Neural progenitor cell (in vitro differentiated cells): ENCODE results near the gene ADGRD2. TPM values are rescaled to one million over a fixed set of nuclear protein-coding genes. Genes with fewer than 3 reads are reported as not detected.

ENCODE experiments used
- DNase-seq: peaks from one replicate; pipeline ENCODE4 v3.0.0-alpha.2; 2016; ENCODE audit warnings: low spot score
- H2AFZ ChIP-seq: fragments of 200-600 bp; sonication (generic); replicated peaks from 2 replicates; pipeline ENCODE4 v1.6.1; 2016; ENCODE audit warnings: antibody characterized with exemption
- H3F3A ChIP-seq: fragments of 200-600 bp; sonication (generic); 2 replicates; pipeline ENCODE4 v1.6.1; 2016; ENCODE audit warnings: antibody characterized with exemption, low read depth
- H3K27ac ChIP-seq: fragments of 200-600 bp; sonication (generic); 2 replicates; pipeline ENCODE4 v1.5.1; 2016; ENCODE audit warnings: mild to moderate bottlenecking
- H3K27me3 ChIP-seq: fragments of 200-600 bp; sonication (generic); 2 replicates; pipeline ENCODE4 v1.6.1; 2016; ENCODE audit warnings: mild to moderate bottlenecking, moderate library complexity
- H3K36me3 ChIP-seq: fragments of 200-600 bp; sonication (generic); 2 replicates; pipeline ENCODE4 v1.5.1; 2016
- H3K4me1 ChIP-seq: fragments of 200-600 bp; sonication (generic); 2 replicates; pipeline ENCODE4 v1.6.1; 2016; ENCODE audit warnings: mixed run types
- H3K4me2 ChIP-seq: fragments of 200-600 bp; sonication (generic); 2 replicates; pipeline ENCODE4 v1.6.1; 2016
- H3K4me3 ChIP-seq: fragments of 200-600 bp; sonication (generic); 2 replicates; pipeline ENCODE4 v1.5.1; 2016
- H3K79me2 ChIP-seq: fragments of 200-600 bp; sonication (generic); 2 replicates; pipeline ENCODE4 v1.6.1; 2016; ENCODE audit warnings: low read depth
- H3K9ac ChIP-seq: fragments of 200-600 bp; sonication (generic); 2 replicates; pipeline ENCODE4 v1.6.1; 2016
- H3K9me3 ChIP-seq: fragments of 200-600 bp; sonication (generic); 2 replicates; pipeline ENCODE4 v1.5.1; 2016; ENCODE audit warnings: low read depth
- H4K20me1 ChIP-seq: fragments of 200-600 bp; sonication (generic); 2 replicates; pipeline ENCODE4 v1.6.1; 2016; ENCODE audit warnings: low read depth
- H3K27ac Mint-ChIP-seq: 3 replicates; pipeline ENCODE4 v1.8.0; 2021; ENCODE audit warnings: mixed read lengths
- H3K27me3 Mint-ChIP-seq: 2 replicates; pipeline ENCODE4 v1.8.0; 2022; ENCODE audit warnings: low read depth, mild to moderate bottlenecking, inconsistent platforms, moderate library complexity, mixed read lengths; ENCODE audit not compliant: insufficient read depth
- H3K36me3 Mint-ChIP-seq: 3 replicates; pipeline ENCODE4 v1.8.0; 2021; ENCODE audit warnings: mixed read lengths
- H3K4me1 Mint-ChIP-seq: 3 replicates; pipeline ENCODE4 v1.8.0; 2021; ENCODE audit warnings: mixed read lengths
- H3K4me3 Mint-ChIP-seq: 3 replicates; pipeline ENCODE4 v1.8.0; 2021; ENCODE audit warnings: mild to moderate bottlenecking, moderate library complexity, mixed read lengths
- H3K9me3 Mint-ChIP-seq: 3 replicates; pipeline ENCODE4 v1.8.0; 2020; ENCODE audit warnings: mixed read lengths
- CTCF ChIP-seq: fragments of 200-600 bp; sonication (generic); IDR thresholded peaks from 2 replicates; pipeline ENCODE4 v1.5.1; 2017; ENCODE audit warnings: antibody characterized with exemption, mild to moderate bottlenecking
- EZH2 ChIP-seq: fragments of 200-600 bp; sonication (generic); IDR thresholded peaks from 2 replicates; pipeline ENCODE4 v1.6.1; 2017; ENCODE audit warnings: antibody characterized with exemption, mild to moderate bottlenecking, moderate library complexity
- EZH2phosphoT487 ChIP-seq: fragments of 200-600 bp; sonication (generic); IDR thresholded peaks from 2 replicates; pipeline ENCODE4 v1.6.1; 2017; ENCODE audit warnings: antibody characterized with exemption
- total RNA-seq: library from RNA; depleted of rRNA; stranded (reverse); fragments of >200 nt; gene quantifications from 2 replicates; pipeline ENCODE4 v1.2.3, GENCODE V29; 2015; ENCODE audit warnings: low replicate concordance

ADGRD2 gene
- total RNA-seq, 1 donor from 2014 or later: 0.13 TPM

- Mint-ChIP-seq H3K4me1 (peaks cover 9% of the 10 kb centered on the region), H3K36me3 (no peaks in the 10 kb centered on the region), H3K9me3 (no peaks in the 10 kb centered on the region), H3K4me3 (peak overlapping the region; percentile 64), H3K27me3 (peaks cover 36% of the 10 kb centered on the region), H3K27ac (no peak overlapping the region)
- Histone ChIP-seq H3K27ac (no peak overlapping the region), H4K20me1 (peaks cover 3% of the 10 kb centered on the region), H3K9me3 (no peaks in the 10 kb centered on the region), H3K27me3 (peaks cover 45% of the 10 kb centered on the region), H3K4me3 (peak overlapping the region; percentile 43), H3K4me1 (peaks cover 12% of the 10 kb centered on the region), H3K9ac (no peak overlapping the region), H3K79me2 (no peaks in the 10 kb centered on the region), H3K4me2 (peak overlapping the region; percentile 79), H3F3A (peaks cover 21% of the 10 kb centered on the region), H2AFZ (peak overlapping the region; percentile 68), H3K36me3 (no peaks in the 10 kb centered on the region)
- TF ChIP-seq CTCF (no peak), EZH2phosphoT487 (no peak), EZH2 (no peak)
- DNase-seq: peak; percentile 72
Measured at GRCh38 chr9:124453586-124454191, 3.4 kb downstream of the ADGRD2 start.

- Mint-ChIP-seq H3K36me3 (no peaks in the 10 kb centered on the region), H3K27ac (no peak overlapping the region), H3K27me3 (peaks cover 34% of the 10 kb centered on the region)
Measured at GRCh38 chr9:124454296-124454695, 4.0 kb downstream of the ADGRD2 start.

GRCh38 chr9:124454791-124455443, 4.7 kb downstream of the ADGRD2 start:
- peaks cover 3% of the 10 kb centered on the region for H4K20me1 ChIP-seq
- H3K27me3 ChIP-seq: peaks cover 45% of the 10 kb centered on the region
- Mint-ChIP-seq H3K9me3 (no peaks in the 10 kb centered on the region), H3K4me1 (peaks cover 9% of the 10 kb centered on the region), H3K36me3 (no peaks in the 10 kb centered on the region), H3K27me3 (peaks cover 29% of the 10 kb centered on the region), H3K27ac (no peak overlapping the region), H3K4me3 (no peak overlapping the region)
- H3K4me1 ChIP-seq: peaks cover 12% of the 10 kb centered on the region
- H3F3A ChIP-seq: peaks cover 12% of the 10 kb centered on the region
- H3K9ac ChIP-seq: no peak overlapping the region
- TF ChIP-seq CTCF: no peak
- no peak for TF ChIP-seq EZH2phosphoT487
- no peak for TF ChIP-seq EZH2
- H3K36me3 ChIP-seq: no peaks in the 10 kb centered on the region
- no peak for DNase-seq
- H3K9me3 ChIP-seq: no peaks in the 10 kb centered on the region
- H3K4me2 ChIP-seq: no peak overlapping the region
- no peak overlapping the region for H3K27ac ChIP-seq
- H2AFZ ChIP-seq: no peak overlapping the region
- H3K79me2 ChIP-seq: no peaks in the 10 kb centered on the region
- H3K4me3 ChIP-seq: no peak overlapping the region

More at GRCh38 chr9:124454296-124454695, 4.0 kb downstream of the ADGRD2 start:
- Mint-ChIP-seq H3K4me1 (peaks cover 9% of the 10 kb centered on the region), H3K9me3 (no peaks in the 10 kb centered on the region), H3K4me3 (no peak overlapping the region)
- Histone ChIP-seq H3K4me3 (no peak overlapping the region), H3K9ac (no peak overlapping the region), H4K20me1 (peaks cover 3% of the 10 kb centered on the region), H3K36me3 (no peaks in the 10 kb centered on the region), H3K27ac (no peak overlapping the region), H3K4me1 (peaks cover 12% of the 10 kb centered on the region), H3K4me2 (no peak overlapping the region), H3F3A (peaks cover 19% of the 10 kb centered on the region), H3K79me2 (no peaks in the 10 kb centered on the region), H2AFZ (no peak overlapping the region), H3K9me3 (no peaks in the 10 kb centered on the region), H3K27me3 (peaks cover 45% of the 10 kb centered on the region)
- no peak for DNase-seq
- no peak for TF ChIP-seq CTCF
- TF ChIP-seq EZH2phosphoT487: no peak
- no peak for TF ChIP-seq EZH2
